ENCODE measurements around the gene LPIN1. TPM values are rescaled to one million over a fixed set of nuclear protein-coding genes. Genes with fewer than 3 reads are reported as not detected.

Gene LPIN1
- total RNA-seq, 2 experiments from 2014 or later, result 115 to 128 TPM

- peak overlapping the region; percentile 93 for H3K27ac Mint-ChIP-seq
- Histone ChIP-seq H3K9me3 (ENCODE audit: control insufficient read depth in 1 of 2, insufficient read depth in 1 of 2, low read length in 2 of 2) (no peaks in the 10 kb centered on the region), H3K36me3 (ENCODE audit: insufficient read depth, low read length) (peaks cover 71% of the 10 kb centered on the region), H3K4me3 (ENCODE audit: low read length) (no peak overlapping the region), H3K27me3 (ENCODE audit: control insufficient read depth in 1 of 2, insufficient read depth in 2 of 2, low read length in 2 of 2) (no peaks in the 10 kb centered on the region), H3K4me1 (ENCODE audit: insufficient read depth, low read length) (peaks cover 27% of the 10 kb centered on the region), H3K27ac (ENCODE audit: low read depth in 1 of 2, low read length in 2 of 2) (no peak overlapping the region)
- no peaks in the 10 kb centered on the region for H3K27me3 Mint-ChIP-seq
- intact Hi-C loops (cut with DNase I, micrococcal nuclease), result loop anchor here in 1 of 2 experiments (2.0 to 10.0 kb wide), 3 partner anchors 24 to 938 kb away; partner anchors contain the start of gene SLC66A3
- H3K36me3 Mint-ChIP-seq (ENCODE audit: low read depth), result peaks cover 75% of the 10 kb centered on the region
- POLR2A ChIA-PET, result interaction anchor here (0.6 kb wide), 1 partner anchor 281 kb away, joined by 3 read pairs; no protein-coding TSS in a partner anchor
- H3K4me1 Mint-ChIP-seq (ENCODE audit: low read depth), result peaks cover 34% of the 10 kb centered on the region
- H3K4me3 Mint-ChIP-seq, result no peak overlapping the region
- ATAC-seq (ENCODE audit: poor library complexity) (no peak), DNase-seq (no peak)
- TF ChIP-seq, protein P1, sequence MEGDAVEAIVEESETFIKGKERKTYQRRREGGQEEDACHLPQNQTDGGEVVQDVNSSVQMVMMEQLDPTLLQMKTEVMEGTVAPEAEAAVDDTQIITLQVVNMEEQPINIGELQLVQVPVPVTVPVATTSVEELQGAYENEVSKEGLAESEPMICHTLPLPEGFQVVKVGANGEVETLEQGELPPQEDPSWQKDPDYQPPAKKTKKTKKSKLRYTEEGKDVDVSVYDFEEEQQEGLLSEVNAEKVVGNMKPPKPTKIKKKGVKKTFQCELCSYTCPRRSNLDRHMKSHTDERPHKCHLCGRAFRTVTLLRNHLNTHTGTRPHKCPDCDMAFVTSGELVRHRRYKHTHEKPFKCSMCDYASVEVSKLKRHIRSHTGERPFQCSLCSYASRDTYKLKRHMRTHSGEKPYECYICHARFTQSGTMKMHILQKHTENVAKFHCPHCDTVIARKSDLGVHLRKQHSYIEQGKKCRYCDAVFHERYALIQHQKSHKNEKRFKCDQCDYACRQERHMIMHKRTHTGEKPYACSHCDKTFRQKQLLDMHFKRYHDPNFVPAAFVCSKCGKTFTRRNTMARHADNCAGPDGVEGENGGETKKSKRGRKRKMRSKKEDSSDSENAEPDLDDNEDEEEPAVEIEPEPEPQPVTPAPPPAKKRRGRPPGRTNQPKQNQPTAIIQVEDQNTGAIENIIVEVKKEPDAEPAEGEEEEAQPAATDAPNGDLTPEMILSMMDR (IDR thresholded peaks at IDR 0.05), result no peak
- H3K9me3 Mint-ChIP-seq, result no peaks in the 10 kb centered on the region
- CTCF ChIA-PET, result interaction anchor here (1.2 to 1.4 kb wide), 2 partner anchors 16 to 34 kb away, joined by 3 read pairs; no protein-coding TSS in a partner anchor
These were observed 26.7 kb downstream of the LPIN1 start for GRCh38 chr2:11773111-11773510.

DNA sequence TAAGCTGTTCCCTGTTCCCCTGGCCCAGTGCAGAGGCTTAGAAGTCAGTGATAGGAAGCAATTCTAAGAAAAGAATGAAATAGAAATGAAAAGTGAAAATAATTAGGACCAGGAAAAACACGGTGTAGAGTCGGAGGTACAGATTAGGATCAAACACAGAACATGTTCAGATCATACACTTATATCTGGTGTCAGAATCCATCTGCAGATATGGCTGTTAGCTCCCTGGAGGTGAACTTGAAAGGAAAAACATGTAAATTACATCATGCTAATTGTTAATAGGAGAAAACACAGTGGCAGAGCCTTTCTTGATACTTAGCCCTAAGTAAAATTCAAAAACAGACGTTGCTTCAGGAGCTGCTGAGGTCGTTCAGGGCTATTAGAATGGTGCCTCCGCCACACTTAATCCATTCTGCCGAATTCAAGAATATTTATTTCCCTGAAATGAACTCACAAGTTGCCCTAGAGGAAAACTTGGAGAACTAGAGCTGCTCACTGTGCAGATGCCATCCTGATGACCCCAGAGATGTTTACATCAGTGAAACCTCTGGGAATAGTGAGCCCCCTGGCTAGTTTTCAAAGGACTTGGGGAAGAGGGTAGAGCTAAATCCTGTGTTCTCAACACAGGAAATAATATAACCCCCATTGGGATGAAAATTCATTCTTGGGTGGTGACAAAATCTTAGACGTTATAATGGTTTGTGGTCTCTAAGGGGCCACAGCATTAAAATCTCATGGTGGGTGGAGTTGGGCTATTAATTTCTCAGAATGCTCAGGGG is 27.5 kb downstream of the LPIN1 start:
- TF ChIP-seq, protein P1 (IDR thresholded peaks at IDR 0.05), result no peak
- no peaks in the 10 kb centered on the region for H3K9me3 Mint-ChIP-seq
- CTCF ChIA-PET, result interaction anchor here (0.7 to 1.9 kb wide), 4 partner anchors 17 to 81 kb away, joined by 3 to 7 read pairs (median 3); no protein-coding TSS in a partner anchor
- no peaks in the 10 kb centered on the region for H3K9me3 ChIP-seq (ENCODE audit: control insufficient read depth in 1 of 2, insufficient read depth in 1 of 2, low read length in 2 of 2)
- H3K27ac ChIP-seq (ENCODE audit: low read depth in 1 of 2, low read length in 2 of 2), result peak overlapping the region in 1 of 2 donors; percentile 73
- no peak for DNase-seq
- H3K27me3 Mint-ChIP-seq, result no peaks in the 10 kb centered on the region
- peaks cover 42% of the 10 kb centered on the region for H3K4me1 Mint-ChIP-seq (ENCODE audit: low read depth)
- intact Hi-C loops (cut with DNase I, micrococcal nuclease), result loop anchor here in 1 of 2 experiments (2.0 to 10.0 kb wide), 3 partner anchors 25 to 939 kb away; partner anchors contain the start of gene SLC66A3
- POLR2A ChIA-PET, result interaction anchor here (1.5 to 1.8 kb wide), 2 partner anchors 25 to 30 kb away, joined by 3 to 4 read pairs; no protein-coding TSS in a partner anchor
- ATAC-seq (ENCODE audit: poor library complexity), result no peak
- peaks cover 35% of the 10 kb centered on the region for H3K4me1 ChIP-seq (ENCODE audit: insufficient read depth, low read length)
- H3K36me3 Mint-ChIP-seq (ENCODE audit: low read depth), result peaks cover 76% of the 10 kb centered on the region
- H3K27me3 ChIP-seq (ENCODE audit: control insufficient read depth in 1 of 2, insufficient read depth in 2 of 2, low read length in 2 of 2), result no peaks in the 10 kb centered on the region
- peak overlapping the region; percentile 93 for H3K27ac Mint-ChIP-seq
- peaks cover 64% of the 10 kb centered on the region for H3K36me3 ChIP-seq (ENCODE audit: insufficient read depth, low read length)
- no peak overlapping the region for H3K4me3 Mint-ChIP-seq
- no peak overlapping the region for H3K4me3 ChIP-seq (ENCODE audit: low read length)

- ATAC-seq (ENCODE audit: poor library complexity) (no peak), DNase-seq (no peak)
- TF ChIP-seq, protein P1 (IDR thresholded peaks at IDR 0.05), result no peak
- Histone ChIP-seq H3K27ac (ENCODE audit: low read depth in 1 of 2, low read length in 2 of 2) (peak overlapping the region in 1 of 2 donors; percentile 73), H3K4me3 (ENCODE audit: low read length) (no peak overlapping the region), H3K27me3 (ENCODE audit: control insufficient read depth in 1 of 2, insufficient read depth in 2 of 2, low read length in 2 of 2) (no peaks in the 10 kb centered on the region), H3K4me1 (ENCODE audit: insufficient read depth, low read length) (peaks cover 41% of the 10 kb centered on the region), H3K9me3 (ENCODE audit: control insufficient read depth in 1 of 2, insufficient read depth in 1 of 2, low read length in 2 of 2) (no peaks in the 10 kb centered on the region), H3K36me3 (ENCODE audit: insufficient read depth, low read length) (peaks cover 58% of the 10 kb centered on the region)
- Mint-ChIP-seq H3K9me3 (no peaks in the 10 kb centered on the region), H3K27ac (peak overlapping the region; percentile 93), H3K4me1 (ENCODE audit: low read depth) (peaks cover 49% of the 10 kb centered on the region), H3K36me3 (ENCODE audit: low read depth) (peaks cover 76% of the 10 kb centered on the region), H3K27me3 (no peaks in the 10 kb centered on the region), H3K4me3 (no peak overlapping the region)
- POLR2A ChIA-PET, result interaction anchor here (1.0 to 1.8 kb wide), 4 partner anchors 24 to 31 kb away, joined by 3 to 8 read pairs (median 6); partner anchors contain the start of gene LPIN1
- intact Hi-C loops (cut with DNase I, micrococcal nuclease), result loop anchor here in 1 of 2 experiments (10.0 kb wide), 2 partner anchors 620 to 940 kb away; partner anchors contain the start of gene SLC66A3
- CTCF ChIA-PET, result interaction anchor here (0.6 to 1.9 kb wide), 6 partner anchors 17 to 789 kb away, joined by 3 to 7 read pairs (median 4); no protein-coding TSS in a partner anchor
These were observed 28.2 kb downstream of the LPIN1 start for GRCh38 chr2:11774600-11774999.

All from CD4-positive, alpha-beta T cell (primary cell).